IPS-18c (cell line): Measurements from ENCODE around the gene LYL1.

Experiments
- H3K4me3 ChIP-seq: 2 replicates; pipeline ENCODE4 v1.7.0; 2013; ENCODE audit warnings: low read depth, mild to moderate bottlenecking, low read length, moderate library complexity; ENCODE audit not compliant: insufficient read depth
- H3K9me3 ChIP-seq: one replicate; pipeline ENCODE4 v1.6.1; 2013; ENCODE audit warnings: mild to moderate bottlenecking, low read length, moderate library complexity; ENCODE audit not compliant: control insufficient read depth, insufficient read depth

The LYL1 gene

GRCh38 chr19:13055213-13056051 lies 47.2 kb downstream of the LYL1 start:
- H3K9me3 ChIP-seq, result peaks cover 2% of the 10 kb centered on the region
- peak overlapping the region; percentile 46 for H3K4me3 ChIP-seq

GRCh38 chr19:13054626-13055212 lies 47.9 kb downstream of the LYL1 start:
- no peak overlapping the region for H3K4me3 ChIP-seq
- H3K9me3 ChIP-seq, result peaks cover 2% of the 10 kb centered on the region

GRCh38 chr19:13053761-13054625 lies 48.7 kb downstream of the LYL1 start:
- Histone ChIP-seq H3K9me3 (no peaks in the 10 kb centered on the region), H3K4me3 (no peak overlapping the region; the same call in 1 of the 2 replicates)

GRCh38 chr19:13053238-13053637 lies 49.4 kb downstream of the LYL1 start:
- no peak overlapping the region for H3K4me3 ChIP-seq
- H3K9me3 ChIP-seq, result no peaks in the 10 kb centered on the region

DNA sequence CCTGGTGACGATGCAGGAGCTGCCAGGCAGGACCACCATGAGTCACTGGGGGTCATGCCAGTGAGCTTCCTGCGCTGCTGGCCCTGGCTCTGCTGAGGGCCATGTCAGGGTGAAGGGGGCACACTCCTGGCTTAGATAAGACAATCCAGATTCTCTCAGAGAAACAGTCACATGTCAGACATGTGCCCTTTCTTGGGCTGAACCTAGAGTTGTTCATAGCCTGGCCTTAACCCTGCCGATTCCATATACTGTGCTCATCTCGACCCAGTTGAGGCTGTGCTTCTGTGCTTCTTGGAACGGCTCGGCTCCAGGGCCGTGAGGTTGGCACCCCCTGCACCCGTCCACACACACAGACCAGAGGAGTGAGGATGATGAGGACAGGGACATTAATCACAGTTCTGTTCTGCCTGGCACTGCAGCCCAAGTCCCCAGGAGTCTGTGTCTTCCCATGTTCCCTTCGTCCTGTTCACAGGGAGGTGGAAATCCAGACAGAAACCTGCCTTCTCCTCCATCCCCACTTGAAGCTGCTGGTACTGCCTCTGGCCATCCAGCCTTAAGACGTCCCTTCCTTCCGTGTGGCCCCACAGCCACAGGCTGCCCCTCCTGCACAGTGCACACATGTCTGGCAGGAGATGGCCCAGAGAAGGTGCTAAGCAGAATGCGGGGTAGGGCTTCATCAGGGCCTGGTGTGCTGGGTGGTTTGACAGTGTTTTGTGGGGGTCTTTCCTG lies 50.0 kb downstream of the LYL1 start:
- Histone ChIP-seq H3K4me3 (no peak overlapping the region), H3K9me3 (no peaks in the 10 kb centered on the region)

GRCh38 chr19:13051557-13052165 lies 51.0 kb downstream of the LYL1 start:
- no peaks in the 10 kb centered on the region for H3K9me3 ChIP-seq
- no peak overlapping the region; the same call in 1 of the 2 replicates for H3K4me3 ChIP-seq

GRCh38 chr19:13050274-13050673 lies 52.4 kb downstream of the LYL1 start:
- Histone ChIP-seq H3K4me3 (no peak overlapping the region), H3K9me3 (no peaks in the 10 kb centered on the region)
